RWPE2 (cell line): ENCODE data around the gene CLDN12.

Experiments
- ATAC-seq: fragments of 200-7000 bp; cut with Tn5 transposase; 3 replicates; pipeline ENCODE4 v1.9.1; 2021; ENCODE audit warnings: low read depth
- DNase-seq: peaks from one replicate; pipeline ENCODE4 v3.0.0-alpha.2; 2020; ENCODE audit warnings: low spot score
- H3K27ac ChIP-seq: fragments of 450-650 bp; 2 replicates; pipeline ENCODE4 v1.5.1; 2017; ENCODE audit warnings: mild to moderate bottlenecking; ENCODE audit not compliant: poor library complexity, severe bottlenecking
- H3K27me3 ChIP-seq: fragments of 250-450 bp; sonication (Bioruptor Pico); 2 replicates; pipeline ENCODE4 v1.5.1; 2021; ENCODE audit warnings: mild to moderate bottlenecking, moderate library complexity; ENCODE audit not compliant: insufficient read depth, poor library complexity, severe bottlenecking
- H3K36me3 ChIP-seq: fragments of 250-450 bp; sonication (Bioruptor Pico); 2 replicates; pipeline ENCODE4 v1.5.1; 2020; ENCODE audit warnings: low read depth, mild to moderate bottlenecking, moderate library complexity
- H3K4me1 ChIP-seq: fragments of 250-450 bp; sonication (Bioruptor Pico); 2 replicates; pipeline ENCODE4 v1.5.1; 2021; ENCODE audit warnings: mild to moderate bottlenecking, moderate library complexity; ENCODE audit not compliant: insufficient read depth, poor library complexity, severe bottlenecking
- H3K4me3 ChIP-seq: fragments of 250-450 bp; sonication (Bioruptor Pico); 2 replicates; pipeline ENCODE4 v1.5.1; 2021; ENCODE audit warnings: mild to moderate bottlenecking, moderate library complexity; ENCODE audit not compliant: severe bottlenecking
- H3K9me3 ChIP-seq: fragments of 250-450 bp; sonication (Bioruptor Pico); 2 replicates; pipeline ENCODE4 v1.5.1; 2021; ENCODE audit warnings: mild to moderate bottlenecking, moderate library complexity; ENCODE audit not compliant: severe bottlenecking
- CTCF ChIP-seq: fragments of 450-650 bp; IDR thresholded peaks from one replicate; pipeline ENCODE4 v1.5.1; 2017; ENCODE audit warnings: mild to moderate bottlenecking, moderate library complexity; ENCODE audit not compliant: poor library complexity, severe bottlenecking

Gene CLDN12

GRCh38 chr7:90411510-90411909 lies 8.2 kb downstream of the CLDN12 start:
- no peak overlapping the region for H3K4me3 ChIP-seq
- DNase-seq = no peak
- peak overlapping the region; percentile 32 for H3K27ac ChIP-seq
- no peak for TF ChIP-seq CTCF
- H3K27me3 ChIP-seq = no peaks in the 10 kb centered on the region
- peaks cover 84% of the 10 kb centered on the region for H3K36me3 ChIP-seq
- peaks cover 11% of the 10 kb centered on the region for H3K4me1 ChIP-seq
- ATAC-seq = peak; percentile 42; the same call in 2 of the 3 replicates
- H3K9me3 ChIP-seq = no peaks in the 10 kb centered on the region

- peak; percentile 66; the same call in 2 of the 3 replicates for ATAC-seq
- DNase-seq = no peak
- Histone ChIP-seq H3K4me3 (no peak overlapping the region), H3K9me3 (no peaks in the 10 kb centered on the region), H3K36me3 (peaks cover 73% of the 10 kb centered on the region), H3K4me1 (peaks cover 11% of the 10 kb centered on the region), H3K27ac (no peak overlapping the region), H3K27me3 (no peaks in the 10 kb centered on the region)
- peak; percentile 64 for TF ChIP-seq CTCF
Observed at GRCh38 chr7:90412458-90413184, 9.4 kb downstream of the CLDN12 start.

- H3K4me1 ChIP-seq = peaks cover 11% of the 10 kb centered on the region
- no peak overlapping the region for H3K4me3 ChIP-seq
- H3K36me3 ChIP-seq = peaks cover 67% of the 10 kb centered on the region
- no peaks in the 10 kb centered on the region for H3K27me3 ChIP-seq
- no peaks in the 10 kb centered on the region for H3K9me3 ChIP-seq
- DNase-seq = no peak
- no peak overlapping the region for H3K27ac ChIP-seq
- no peak for ATAC-seq
- TF ChIP-seq CTCF = peak; percentile 39
Observed at GRCh38 chr7:90413185-90413528, 9.9 kb downstream of the CLDN12 start.

DNA sequence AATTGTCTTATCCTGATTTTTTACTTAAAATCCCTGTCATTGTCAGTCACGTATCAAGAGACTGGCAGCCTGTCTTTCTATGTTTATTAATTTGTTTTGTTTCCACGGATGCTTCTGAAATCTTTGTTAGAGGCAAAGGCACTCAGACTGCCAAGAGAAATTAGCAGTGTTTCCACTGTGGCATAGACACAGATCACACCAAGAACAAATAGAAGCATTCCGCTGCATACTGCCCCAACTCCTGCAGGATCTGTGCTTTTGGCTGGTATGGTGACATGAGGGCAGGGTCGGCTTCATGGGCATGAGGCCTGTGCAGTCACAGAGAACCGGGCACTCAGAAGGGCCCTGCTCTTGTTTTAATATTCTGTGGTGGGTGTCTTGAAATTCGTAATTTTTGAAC lies 18.4 kb downstream of the CLDN12 start:
- no peaks in the 10 kb centered on the region for H3K27me3 ChIP-seq
- ATAC-seq (no peak), DNase-seq (no peak)
- no peak for TF ChIP-seq CTCF
- H3K4me1 ChIP-seq = peaks cover 11% of the 10 kb centered on the region
- H3K27ac ChIP-seq = no peak overlapping the region
- H3K4me3 ChIP-seq = no peak overlapping the region
- H3K9me3 ChIP-seq = no peaks in the 10 kb centered on the region
- no peaks in the 10 kb centered on the region for H3K36me3 ChIP-seq

DNA sequence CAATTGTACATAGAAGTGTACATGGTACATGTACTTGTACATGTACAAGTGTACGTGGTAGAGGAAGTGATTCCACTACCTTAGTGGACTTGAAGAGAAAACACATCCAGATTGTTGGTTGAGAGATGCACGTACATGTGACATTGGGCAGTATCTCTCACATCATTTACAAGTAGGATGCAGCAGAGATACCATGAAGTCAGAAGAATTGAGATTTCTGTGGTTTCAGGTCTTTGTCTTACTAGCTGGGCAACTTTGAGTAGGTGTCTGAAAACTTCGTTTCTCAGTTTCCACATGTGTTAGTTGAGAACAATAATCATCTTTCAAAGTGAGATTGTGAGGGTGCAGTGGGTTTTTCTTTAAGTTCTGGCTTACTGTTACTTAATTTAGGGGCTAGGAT lies 21.5 kb downstream of the CLDN12 start:
- H3K36me3 ChIP-seq = no peaks in the 10 kb centered on the region
- H3K27ac ChIP-seq = peak overlapping the region; percentile 36
- TF ChIP-seq CTCF = no peak
- DNase-seq (no peak), ATAC-seq (no peak)
- no peak overlapping the region for H3K4me3 ChIP-seq
- no peaks in the 10 kb centered on the region for H3K27me3 ChIP-seq
- no peaks in the 10 kb centered on the region for H3K9me3 ChIP-seq
- H3K4me1 ChIP-seq = peaks cover 11% of the 10 kb centered on the region
